Neural progenitor cell (in vitro differentiated cells): Measurements from ENCODE around the gene UBAP2L.

Experiments used
- EZH2 ChIP-seq: fragments of 200-600 bp; sonication (generic); IDR thresholded peaks from 2 replicates; pipeline ENCODE4 v1.6.1; 2017; ENCODE audit warnings: antibody characterized with exemption, mild to moderate bottlenecking, moderate library complexity
- EZH2phosphoT487 ChIP-seq: fragments of 200-600 bp; sonication (generic); IDR thresholded peaks from 2 replicates; pipeline ENCODE4 v1.6.1; 2017; ENCODE audit warnings: antibody characterized with exemption
- TF ChIP-seq, protein P1 (sequence below): fragments of 200-600 bp; sonication (generic); IDR thresholded peaks from 2 replicates; pipeline ENCODE4 v1.5.1; 2017; ENCODE audit warnings: antibody characterized with exemption, mild to moderate bottlenecking

DNA sequence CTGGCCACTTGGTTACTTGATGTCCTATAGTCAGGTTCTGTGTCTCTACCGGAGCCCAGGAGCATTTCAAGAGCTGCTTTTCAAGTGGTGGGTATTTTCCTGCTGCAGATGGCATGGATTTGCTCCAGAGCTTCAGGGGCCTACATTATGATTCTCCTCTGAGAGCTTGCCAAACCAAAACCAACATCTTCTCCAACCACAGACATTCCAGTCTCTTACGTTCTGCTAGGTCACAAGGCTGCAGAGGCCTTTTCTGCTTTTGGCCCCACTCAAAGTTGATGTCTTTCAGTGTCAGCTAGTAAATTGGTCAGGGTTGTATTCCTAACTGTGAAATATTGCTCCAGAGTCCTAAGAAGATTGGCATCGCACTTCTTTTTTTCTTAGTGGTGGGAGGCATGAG is 85.4 kb downstream of the UBAP2L start:
- TF ChIP-seq, protein P1, sequence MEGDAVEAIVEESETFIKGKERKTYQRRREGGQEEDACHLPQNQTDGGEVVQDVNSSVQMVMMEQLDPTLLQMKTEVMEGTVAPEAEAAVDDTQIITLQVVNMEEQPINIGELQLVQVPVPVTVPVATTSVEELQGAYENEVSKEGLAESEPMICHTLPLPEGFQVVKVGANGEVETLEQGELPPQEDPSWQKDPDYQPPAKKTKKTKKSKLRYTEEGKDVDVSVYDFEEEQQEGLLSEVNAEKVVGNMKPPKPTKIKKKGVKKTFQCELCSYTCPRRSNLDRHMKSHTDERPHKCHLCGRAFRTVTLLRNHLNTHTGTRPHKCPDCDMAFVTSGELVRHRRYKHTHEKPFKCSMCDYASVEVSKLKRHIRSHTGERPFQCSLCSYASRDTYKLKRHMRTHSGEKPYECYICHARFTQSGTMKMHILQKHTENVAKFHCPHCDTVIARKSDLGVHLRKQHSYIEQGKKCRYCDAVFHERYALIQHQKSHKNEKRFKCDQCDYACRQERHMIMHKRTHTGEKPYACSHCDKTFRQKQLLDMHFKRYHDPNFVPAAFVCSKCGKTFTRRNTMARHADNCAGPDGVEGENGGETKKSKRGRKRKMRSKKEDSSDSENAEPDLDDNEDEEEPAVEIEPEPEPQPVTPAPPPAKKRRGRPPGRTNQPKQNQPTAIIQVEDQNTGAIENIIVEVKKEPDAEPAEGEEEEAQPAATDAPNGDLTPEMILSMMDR: no peak
- TF ChIP-seq EZH2: no peak
- TF ChIP-seq EZH2phosphoT487: no peak
